WTC11 (cell line): Measurements from ENCODE around the gene CLEC18A.

ENCODE experiments used
- ZNF138 ChIP-seq: sonication (generic); formaldehyde crosslinking; conservative IDR thresholded peaks from 2 replicates; pipeline ENCODE4 v1.8.1; 2022; ENCODE audit warnings: mild to moderate bottlenecking, moderate library complexity, missing genetic modification reagents
- ZNF317 ChIP-seq: sonication (generic); formaldehyde crosslinking; IDR thresholded peaks from 2 replicates; pipeline ENCODE4 v1.8.1; 2023; ENCODE audit warnings: low read depth, mild to moderate bottlenecking, moderate library complexity, missing genetic modification reagents, borderline replicate concordance

- TF ChIP-seq ZNF317 (no peak), ZNF138 (CRISPR knock-in tag) (no peak)
Observed at GRCh38 chr16:69924777-69925191, 26.4 kb upstream of the CLEC18A start.
